Endodermal cell (in vitro differentiated cells): ENCODE measurements around the gene C8B. TPM values are rescaled to one million over a fixed set of nuclear protein-coding genes. Genes with fewer than 3 reads are reported as not detected.

Experiments
- DNase-seq: peaks from one replicate; pipeline ENCODE4 v3.0.0-alpha.2; 2017
- H3K27ac ChIP-seq: 2 replicates; pipeline ENCODE4 v1.5.1; 2013; ENCODE audit warnings: mild to moderate bottlenecking, low read depth, low read length, moderate library complexity
- H3K27me3 ChIP-seq: 2 replicates; pipeline ENCODE4 v1.6.1; 2013; ENCODE audit warnings: mild to moderate bottlenecking, low read length, moderate library complexity; ENCODE audit not compliant: insufficient read depth, control insufficient read depth, poor library complexity, severe bottlenecking
- H3K36me3 ChIP-seq: 2 replicates; pipeline ENCODE4 v1.7.0; 2013; ENCODE audit warnings: mild to moderate bottlenecking, low read length, moderate library complexity; ENCODE audit not compliant: control insufficient read depth, insufficient read depth
- H3K4me1 ChIP-seq: one replicate; pipeline ENCODE4 v1.7.0; 2013; ENCODE audit warnings: low read length; ENCODE audit not compliant: control insufficient read depth, insufficient read depth
- H3K4me3 ChIP-seq: 2 replicates; pipeline ENCODE4 v1.5.1; 2013; ENCODE audit warnings: mild to moderate bottlenecking, low read length, moderate library complexity
- H3K9ac ChIP-seq: 2 replicates; pipeline ENCODE4 v1.6.1; 2013; ENCODE audit warnings: mild to moderate bottlenecking, low read length, moderate library complexity; ENCODE audit not compliant: poor library complexity, severe bottlenecking; ENCODE audit errors: extremely low read depth
- H3K9me3 ChIP-seq: 2 replicates; pipeline ENCODE4 v1.6.1; 2013; ENCODE audit warnings: mild to moderate bottlenecking, low read length, moderate library complexity; ENCODE audit not compliant: control insufficient read depth
- H3K27ac Mint-ChIP-seq: 2 replicates; pipeline ENCODE4 v1.8.0; 2020; ENCODE audit warnings: mixed read lengths
- H3K27me3 Mint-ChIP-seq: 2 replicates; pipeline ENCODE4 v1.8.0; 2021; ENCODE audit warnings: mild to moderate bottlenecking, mixed read lengths; ENCODE audit not compliant: insufficient read depth
- H3K36me3 Mint-ChIP-seq: 2 replicates; pipeline ENCODE4 v1.8.0; 2020; ENCODE audit warnings: low read depth, mixed read lengths
- H3K4me1 Mint-ChIP-seq: 2 replicates; pipeline ENCODE4 v1.8.0; 2020; ENCODE audit warnings: mixed read lengths
- H3K4me3 Mint-ChIP-seq: 2 replicates; pipeline ENCODE4 v1.8.0; 2020; ENCODE audit warnings: mild to moderate bottlenecking, moderate library complexity, mixed read lengths
- H3K9me3 Mint-ChIP-seq: 2 replicates; pipeline ENCODE4 v1.8.0; 2020; ENCODE audit warnings: mild to moderate bottlenecking, mixed read lengths
- CTCF ChIP-seq: fragments of 200-600 bp; sonication (generic); conservative IDR thresholded peaks from 2 replicates; pipeline ENCODE4 v1.5.0; 2021; ENCODE audit warnings: antibody characterized with exemption, mild to moderate bottlenecking
- WGBS, 2 experiments: methylation state at CpG; one replicate each; pipeline versions ENCODE4 v1.1.5 to v1.1.7; 2013; ENCODE audit warnings: missing lambda C conversion rate in 2 of 2, mixed read lengths in 1 of 2; ENCODE audit not compliant: insufficient coverage in 1 of 2, insufficient read length in 1 of 2; 5-methylcytosine and 5-hydroxymethylcytosine counted together
- total RNA-seq, 2 donors: library from RNA; stranded (reverse); fragmentation: NEBNext Ultra II Directional in 1 of 2; extraction: Animal tissue kit (Norgen Biotek cat#: 25700) in 1 of 2; gene quantifications; 2 replicates in 1 of 2; 3 replicates in 1 of 2; pipeline ENCODE4 v1.2.1, GENCODE V29; 2021

C8B gene
- total RNA-seq, 2 donors from 2014 or later: not detected

GRCh38 chr1:56912325-56912724 is 53.5 kb downstream of the C8B start:
- H3K27me3 ChIP-seq: no peaks in the 10 kb centered on the region
- H3K9ac ChIP-seq: no peak overlapping the region
- H3K36me3 ChIP-seq: no peaks in the 10 kb centered on the region
- peaks cover 11% of the 10 kb centered on the region for H3K27me3 Mint-ChIP-seq
- H3K4me1 Mint-ChIP-seq: peaks cover 26% of the 10 kb centered on the region
- no peak for DNase-seq
- no peak overlapping the region for H3K4me3 Mint-ChIP-seq
- no peak for TF ChIP-seq CTCF
- H3K27ac Mint-ChIP-seq: no peak overlapping the region
- no peak overlapping the region for H3K27ac ChIP-seq
- no peak overlapping the region for H3K4me3 ChIP-seq
- no peaks in the 10 kb centered on the region for H3K36me3 Mint-ChIP-seq
- H3K9me3 Mint-ChIP-seq: no peaks in the 10 kb centered on the region
- H3K4me1 ChIP-seq: peaks cover 24% of the 10 kb centered on the region
- WGBS, 2 experiments: 96 to 99% methylated on average over 10 to 12 of the region's 12 CpGs
- H3K9me3 ChIP-seq: no peaks in the 10 kb centered on the region

DNA sequence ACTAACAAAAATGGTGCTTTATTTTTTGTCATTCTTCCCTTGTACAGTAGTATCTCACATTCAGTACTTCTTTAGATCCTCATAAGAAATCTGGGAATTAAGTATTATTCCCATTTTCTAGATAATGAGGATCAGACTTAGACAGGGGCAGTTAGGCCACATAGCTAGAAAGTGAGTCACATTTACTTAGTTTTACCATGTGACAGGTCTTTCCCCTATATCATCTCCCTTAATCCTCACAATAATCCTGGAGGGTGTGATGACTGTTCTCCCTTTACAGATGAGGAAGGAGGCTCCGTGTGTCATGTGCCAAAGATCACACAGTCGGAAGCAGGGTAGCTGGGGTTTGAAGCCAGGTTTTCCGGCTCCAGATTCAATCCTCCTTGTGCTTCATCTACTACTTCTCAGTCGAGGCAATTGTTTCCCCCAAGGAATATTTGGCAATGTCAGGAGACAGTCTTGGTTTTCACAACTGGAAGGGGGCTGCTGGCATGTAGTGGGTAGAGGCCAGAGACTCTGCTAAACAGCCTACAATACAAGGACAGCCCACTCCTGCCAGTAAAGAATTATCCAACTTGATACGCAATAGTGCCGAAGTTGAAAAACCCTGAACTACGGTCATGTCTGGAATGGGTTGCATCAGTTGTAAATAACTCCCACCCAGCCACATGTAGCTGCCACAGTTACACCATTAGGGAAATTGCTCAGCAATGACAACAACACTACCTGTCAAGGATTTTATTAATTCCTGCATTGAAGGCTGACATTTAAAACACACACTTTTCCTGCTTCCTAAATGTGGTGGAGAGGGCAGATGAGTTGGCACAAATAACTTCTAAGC is 54.5 kb downstream of the C8B start:
- Histone ChIP-seq H3K4me3 (no peak overlapping the region), H3K4me1 (peaks cover 18% of the 10 kb centered on the region), H3K27ac (no peak overlapping the region), H3K36me3 (no peaks in the 10 kb centered on the region), H3K9me3 (no peaks in the 10 kb centered on the region), H3K9ac (no peak overlapping the region), H3K27me3 (no peaks in the 10 kb centered on the region)
- Mint-ChIP-seq H3K27me3 (peaks cover 11% of the 10 kb centered on the region), H3K36me3 (no peaks in the 10 kb centered on the region), H3K4me3 (no peak overlapping the region), H3K27ac (no peak overlapping the region), H3K4me1 (peaks cover 18% of the 10 kb centered on the region), H3K9me3 (no peaks in the 10 kb centered on the region)
- no peak for TF ChIP-seq CTCF
- DNase-seq: no peak
- 89 to 90% methylated on average over 6 to 7 of the region's 7 CpGs for WGBS, 2 experiments

GRCh38 chr1:56910441-56910985 is 55.3 kb downstream of the C8B start:
- peaks cover 13% of the 10 kb centered on the region for H3K4me1 ChIP-seq
- Mint-ChIP-seq H3K9me3 (no peaks in the 10 kb centered on the region), H3K4me1 (peaks cover 13% of the 10 kb centered on the region), H3K36me3 (no peaks in the 10 kb centered on the region), H3K27ac (no peak overlapping the region), H3K27me3 (peaks cover 14% of the 10 kb centered on the region), H3K4me3 (no peak overlapping the region)
- H3K27ac ChIP-seq: no peak overlapping the region
- no peaks in the 10 kb centered on the region for H3K36me3 ChIP-seq
- no peaks in the 10 kb centered on the region for H3K27me3 ChIP-seq
- TF ChIP-seq CTCF: no peak
- no peak overlapping the region for H3K4me3 ChIP-seq
- H3K9me3 ChIP-seq: no peaks in the 10 kb centered on the region
- WGBS, 2 experiments: 90 to 96% methylated on average over 3 to 4 of the region's 4 CpGs
- no peak for DNase-seq
- no peak overlapping the region for H3K9ac ChIP-seq
